Liver (tissue), 3 donors: ENCODE data around the gene RBMX.

Experiments used
- RXRA ChIP-seq, 2 donors: IDR thresholded peaks; 2 replicates each; pipeline ENCODE4 v1.6.1; 2017 to 2018; ENCODE audit warnings: antibody characterized with exemption in 2 of 2, mild to moderate bottlenecking in 1 of 2
- TF ChIP-seq, protein P1 (sequence below): fragments of 150-350 bp; IDR thresholded peaks from 2 replicates; pipeline ENCODE4 v1.5.1; 2017; ENCODE audit warnings: improper control_type of control experiment, low read depth, low read length; ENCODE audit not compliant: missing input control
- donor health status: healthy.
- donor health status: healthy.

GRCh38 chrX:136861877-136862276 lies 18.6 kb downstream of the RBMX start:
- no peak for TF ChIP-seq RXRA (IDR thresholded peaks at IDR 0.05)
- TF ChIP-seq, protein P1, sequence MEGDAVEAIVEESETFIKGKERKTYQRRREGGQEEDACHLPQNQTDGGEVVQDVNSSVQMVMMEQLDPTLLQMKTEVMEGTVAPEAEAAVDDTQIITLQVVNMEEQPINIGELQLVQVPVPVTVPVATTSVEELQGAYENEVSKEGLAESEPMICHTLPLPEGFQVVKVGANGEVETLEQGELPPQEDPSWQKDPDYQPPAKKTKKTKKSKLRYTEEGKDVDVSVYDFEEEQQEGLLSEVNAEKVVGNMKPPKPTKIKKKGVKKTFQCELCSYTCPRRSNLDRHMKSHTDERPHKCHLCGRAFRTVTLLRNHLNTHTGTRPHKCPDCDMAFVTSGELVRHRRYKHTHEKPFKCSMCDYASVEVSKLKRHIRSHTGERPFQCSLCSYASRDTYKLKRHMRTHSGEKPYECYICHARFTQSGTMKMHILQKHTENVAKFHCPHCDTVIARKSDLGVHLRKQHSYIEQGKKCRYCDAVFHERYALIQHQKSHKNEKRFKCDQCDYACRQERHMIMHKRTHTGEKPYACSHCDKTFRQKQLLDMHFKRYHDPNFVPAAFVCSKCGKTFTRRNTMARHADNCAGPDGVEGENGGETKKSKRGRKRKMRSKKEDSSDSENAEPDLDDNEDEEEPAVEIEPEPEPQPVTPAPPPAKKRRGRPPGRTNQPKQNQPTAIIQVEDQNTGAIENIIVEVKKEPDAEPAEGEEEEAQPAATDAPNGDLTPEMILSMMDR, result no peak
